MCF 10A (cell line): ENCODE measurements around the gene CACNB2. TPM values are rescaled to one million over a fixed set of nuclear protein-coding genes. Genes with fewer than 3 reads are reported as not detected.
A peak's percentile ranks its signal among the peaks of the same experiment; 100 is the strongest.

Experiments used
- BruUV-seq: library from RNA; stranded (reverse); fragments of 400-500 nt; replicated peaks from 2 replicates; lab custom pipeline; 2021; lab: Mats Ljungman, UMichigan
- CTCF ChIA-PET: fragments of 300-600 bp; sonication (Branson Sonifier 250); formaldehyde crosslinking; extraction: SDS; loops from one replicate; lab custom pipeline; 2021; ENCODE audit warnings: antibody characterized with exemption, inconsistent platforms; lab: Yijun Ruan, JAX
- POLR2A ChIA-PET: fragments of 300-600, 350-650 bp; sonication (Branson Sonifier 250); formaldehyde crosslinking; extraction: SDS; loops from one replicate; lab custom pipeline; 2020; ENCODE audit warnings: antibody characterized with exemption, inconsistent platforms; lab: Yijun Ruan, JAX
- DNase-seq: peaks from one replicate; pipeline ENCODE4 v3.0.0-alpha.2; 2018; ENCODE audit not compliant: unreplicated experiment
- H3K27ac Mint-ChIP-seq: one replicate; pipeline ENCODE4 v1.8.0; 2022; ENCODE audit warnings: mild to moderate bottlenecking, low read depth, mixed read lengths; ENCODE audit not compliant: unreplicated experiment
- H3K27me3 Mint-ChIP-seq: one replicate; pipeline ENCODE4 v1.8.0; 2022; ENCODE audit warnings: mixed read lengths; ENCODE audit not compliant: insufficient read depth, unreplicated experiment
- H3K36me3 Mint-ChIP-seq: one replicate; pipeline ENCODE4 v1.8.0; 2022; ENCODE audit warnings: mild to moderate bottlenecking, moderate library complexity, mixed read lengths; ENCODE audit not compliant: insufficient read depth, unreplicated experiment
- H3K4me1 Mint-ChIP-seq: one replicate; pipeline ENCODE4 v1.8.0; 2022; ENCODE audit warnings: mixed read lengths; ENCODE audit not compliant: insufficient read depth, unreplicated experiment
- H3K4me3 Mint-ChIP-seq: one replicate; pipeline ENCODE4 v1.8.0; 2022; ENCODE audit warnings: mild to moderate bottlenecking, moderate library complexity, mixed read lengths; ENCODE audit not compliant: unreplicated experiment
- H3K9me3 Mint-ChIP-seq: one replicate; pipeline ENCODE4 v1.8.0; 2022; ENCODE audit warnings: mixed read lengths; ENCODE audit not compliant: unreplicated experiment
- CTCF ChIP-seq: fragments of 200-600 bp; IDR thresholded peaks from one replicate; pipeline ENCODE4 v1.8.0; 2022; ENCODE audit warnings: antibody characterized with exemption, mild to moderate bottlenecking; ENCODE audit not compliant: unreplicated experiment
- intact Hi-C: fragments of 100-400 bp; cut with micrococcal nuclease; formaldehyde crosslinking; loops from 2 replicates; pipeline ENCODE4 v1.14.1; 2022
- total RNA-seq: library from RNA; stranded (reverse); gene quantifications from 2 replicates; pipeline ENCODE4 v1.2.3, GENCODE V29; 2022

CACNB2 gene
- total RNA-seq, 1 experiment from 2014 or later = 3.3 TPM

GRCh38 chr10:18240185-18240882 is 100.1 kb downstream of the CACNB2 start:
- H3K36me3 Mint-ChIP-seq = no peaks in the 10 kb centered on the region

GRCh38 chr10:18246967-18247366 is 106.7 kb downstream of the CACNB2 start:
- intact Hi-C loops = no loop called here
- Mint-ChIP-seq H3K27me3 (no peaks in the 10 kb centered on the region), H3K4me3 (no peak overlapping the region), H3K27ac (no peak overlapping the region), H3K4me1 (no peaks in the 10 kb centered on the region), H3K9me3 (no peaks in the 10 kb centered on the region), H3K36me3 (peaks cover 6% of the 10 kb centered on the region)
- TF ChIP-seq CTCF = no peak
- ChIA-PET POLR2A (no interaction called here), CTCF (interaction anchor here (1.4 to 1.9 kb wide), 2 partner anchors 8 to 65 kb away, joined by 5 to 7 read pairs; no protein-coding TSS in a partner anchor)
- BruUV-seq = no TSS peak
- no peak for DNase-seq

More at GRCh38 chr10:18240185-18240882, 100.1 kb downstream of the CACNB2 start:
- intact Hi-C loops = no loop called here
- CTCF ChIA-PET = interaction anchor here (0.6 to 3.3 kb wide), 15 partner anchors 10 to 819 kb away, joined by 3 to 46 read pairs (median 3); no protein-coding TSS in a partner anchor
- peak; percentile 40 for DNase-seq
- peak overlapping the region; percentile 68 for H3K27ac Mint-ChIP-seq
- BruUV-seq = no TSS peak
- H3K4me3 Mint-ChIP-seq = peak overlapping the region; percentile 54
- no peaks in the 10 kb centered on the region for H3K9me3 Mint-ChIP-seq
- peaks cover 11% of the 10 kb centered on the region for H3K4me1 Mint-ChIP-seq
- POLR2A ChIA-PET = interaction anchor here (0.7 to 1.2 kb wide), 4 partner anchors 9 to 24 kb away, joined by 3 to 5 read pairs (median 3); no protein-coding TSS in a partner anchor
- TF ChIP-seq CTCF = no peak
- no peaks in the 10 kb centered on the region for H3K27me3 Mint-ChIP-seq

- intact Hi-C loops = no loop called here
- BruUV-seq = no TSS peak
- Mint-ChIP-seq H3K4me1 (peaks cover 15% of the 10 kb centered on the region), H3K36me3 (peaks cover 6% of the 10 kb centered on the region), H3K9me3 (no peaks in the 10 kb centered on the region), H3K27me3 (no peaks in the 10 kb centered on the region), H3K27ac (no peak overlapping the region), H3K4me3 (no peak overlapping the region)
- POLR2A ChIA-PET = interaction anchor here (0.6 kb wide), 1 partner anchor 67 kb away, joined by 3 read pairs; no protein-coding TSS in a partner anchor
- TF ChIP-seq CTCF = no peak
- DNase-seq = no peak
- CTCF ChIA-PET = interaction anchor here (1.2 kb wide), 1 partner anchor 12 kb away, joined by 3 read pairs; no protein-coding TSS in a partner anchor
Measured at GRCh38 chr10:18252086-18252485, 111.9 kb downstream of the CACNB2 start.

GRCh38 chr10:18254086-18254485 is 113.9 kb downstream of the CACNB2 start:
- intact Hi-C loops = no loop called here

More at GRCh38 chr10:18254086-18254485, 113.9 kb downstream of the CACNB2 start:
- Mint-ChIP-seq H3K36me3 (peaks cover 6% of the 10 kb centered on the region), H3K9me3 (no peaks in the 10 kb centered on the region), H3K4me3 (no peak overlapping the region), H3K27me3 (no peaks in the 10 kb centered on the region), H3K4me1 (peaks cover 15% of the 10 kb centered on the region), H3K27ac (no peak overlapping the region)
- no peak for DNase-seq
- BruUV-seq = no TSS peak
- POLR2A ChIA-PET = no interaction called here
- CTCF ChIA-PET = interaction anchor here (1.5 kb wide), 1 partner anchor 16 kb away, joined by 7 read pairs; no protein-coding TSS in a partner anchor
- TF ChIP-seq CTCF = no peak
